CD4-positive, alpha-beta T cell treated with Interleukin-4 for 1 hour (primary cell): Measurements from ENCODE around the gene SPOCD1.

Experiments used
- DNase-seq, 2 donors: peaks; one replicate each; pipeline ENCODE4 v3.0.0-alpha.2; 2020 to 2022

Gene SPOCD1

DNA sequence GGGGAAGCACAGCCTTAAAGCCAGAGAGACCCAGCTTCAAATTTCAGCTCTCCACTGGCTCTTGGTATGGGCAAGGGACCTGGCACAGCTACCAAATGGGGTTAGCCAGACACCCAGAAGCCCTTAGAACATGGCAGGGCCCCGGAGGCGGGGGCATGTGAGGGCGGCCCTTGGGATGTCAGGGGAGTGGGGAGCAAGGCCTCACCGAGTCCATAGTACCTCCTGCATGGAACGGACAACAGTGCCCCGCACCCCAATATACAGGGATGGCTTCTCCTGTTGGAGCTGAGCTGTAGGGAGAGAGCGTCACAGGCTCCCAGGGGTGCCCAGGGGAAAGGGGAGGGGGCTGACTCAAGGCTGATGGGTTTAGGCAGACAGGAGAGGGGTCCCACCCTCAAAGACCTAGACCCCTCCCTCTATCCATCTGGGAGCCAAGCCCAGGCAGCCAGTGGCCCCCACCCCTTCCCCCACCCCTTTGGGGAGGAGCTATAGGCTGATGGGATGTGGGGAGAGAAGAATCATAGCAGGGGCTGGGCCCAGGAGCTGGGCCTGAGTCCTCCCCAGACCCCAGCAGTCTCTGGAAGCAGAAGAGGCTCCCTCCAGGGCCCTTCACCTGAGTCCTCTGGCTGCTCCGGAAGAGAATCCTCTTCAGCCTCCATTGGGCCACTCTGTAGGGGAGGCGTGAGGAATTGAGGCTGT lies 16.5 kb downstream of the SPOCD1 start:
- DNase-seq, result no peak

DNA sequence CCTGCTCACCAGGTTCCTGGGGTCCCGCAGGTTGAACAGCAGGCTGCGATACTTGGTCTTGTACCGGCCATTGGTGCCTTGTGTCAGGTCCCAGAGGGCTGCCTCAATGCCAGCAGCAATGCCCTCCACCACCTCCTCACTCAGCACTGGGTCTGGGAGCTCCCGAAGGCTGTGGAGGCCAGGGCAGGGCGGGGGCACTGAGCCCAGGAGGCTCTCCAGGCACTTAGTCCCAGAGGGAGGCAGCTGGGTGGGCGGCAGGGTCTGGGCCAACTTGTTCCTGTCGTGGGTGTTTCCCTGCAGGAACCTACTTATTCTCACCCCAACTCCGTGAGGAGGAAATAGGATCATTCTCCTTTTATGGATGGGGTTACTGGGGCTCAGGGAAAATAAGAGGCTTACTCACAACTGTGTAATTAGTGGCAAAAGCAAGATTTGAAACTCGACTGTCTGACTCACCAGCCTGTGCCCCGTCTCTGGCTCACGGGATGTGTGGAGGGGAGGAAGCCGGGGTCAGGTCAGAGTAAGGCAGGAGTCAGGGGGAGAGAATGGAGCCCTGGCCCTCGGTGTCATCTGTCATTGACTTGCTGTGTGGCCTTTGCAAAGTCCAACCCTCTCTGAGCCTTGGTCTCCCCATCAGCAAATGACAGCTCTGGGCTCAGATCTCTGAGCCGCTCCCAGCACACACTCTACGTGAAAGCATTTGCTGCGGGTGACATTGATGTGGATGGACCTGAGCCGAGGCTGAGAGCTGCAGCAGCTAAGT lies 17.2 kb downstream of the SPOCD1 start:
- no peak for DNase-seq

DNA sequence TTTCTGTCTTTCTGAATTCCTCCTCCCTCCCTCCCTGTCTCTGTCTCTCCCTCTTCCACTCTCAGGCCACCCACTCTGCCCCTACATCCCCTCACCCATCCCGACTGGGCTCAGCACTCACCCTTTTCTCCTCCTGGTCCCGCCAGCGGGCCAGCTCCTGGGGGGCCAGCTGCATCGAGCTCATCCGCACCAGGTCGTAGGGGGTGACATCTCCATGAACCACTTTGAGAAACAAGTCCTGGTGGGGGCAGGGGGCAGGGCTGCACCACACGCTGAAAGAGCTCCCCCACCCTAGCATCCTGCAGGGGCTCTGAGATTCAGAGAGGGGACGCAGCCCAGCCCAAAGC lies 17.8 kb downstream of the SPOCD1 start:
- no peak for DNase-seq

DNA sequence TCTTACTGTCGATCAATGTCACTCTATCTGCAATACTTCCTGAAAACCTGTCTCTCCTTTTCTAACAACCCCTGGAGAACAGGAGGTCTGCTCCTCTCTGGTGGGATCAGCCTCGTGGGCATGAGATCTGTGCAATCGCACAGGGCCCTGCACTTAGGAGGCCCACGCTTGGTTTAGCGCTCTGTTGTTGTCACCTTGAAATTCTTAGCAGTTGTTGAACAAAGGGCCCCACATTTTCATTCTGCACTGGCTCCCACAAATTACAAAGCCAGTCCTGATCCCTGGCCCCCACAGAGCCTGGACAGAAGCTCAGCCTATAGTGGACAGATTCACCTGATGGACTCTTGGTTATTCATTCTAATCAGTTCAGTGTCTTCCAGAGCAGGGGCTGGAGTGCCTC lies 18.6 kb downstream of the SPOCD1 start:
- no peak for DNase-seq

DNA sequence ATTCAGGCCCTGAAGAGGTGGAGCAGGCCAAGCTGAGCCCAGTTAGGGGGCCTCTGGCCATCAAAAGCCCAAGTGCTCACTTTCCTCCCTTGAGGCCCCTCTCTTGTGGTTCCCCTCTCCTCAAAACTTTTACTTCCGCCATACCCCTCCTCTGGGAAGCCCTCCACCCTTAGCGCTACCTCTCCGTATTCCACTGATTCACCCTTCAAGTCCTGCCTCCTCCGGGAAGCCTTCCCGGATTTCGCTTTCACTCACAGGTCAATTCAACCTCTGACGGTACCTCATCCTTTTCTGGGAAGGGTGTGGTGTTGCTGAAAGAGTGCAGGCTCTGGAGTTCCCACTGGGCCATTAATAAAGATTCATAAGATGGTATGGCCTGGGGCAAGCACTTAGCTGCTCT lies 19.1 kb downstream of the SPOCD1 start:
- DNase-seq, result no peak

DNA sequence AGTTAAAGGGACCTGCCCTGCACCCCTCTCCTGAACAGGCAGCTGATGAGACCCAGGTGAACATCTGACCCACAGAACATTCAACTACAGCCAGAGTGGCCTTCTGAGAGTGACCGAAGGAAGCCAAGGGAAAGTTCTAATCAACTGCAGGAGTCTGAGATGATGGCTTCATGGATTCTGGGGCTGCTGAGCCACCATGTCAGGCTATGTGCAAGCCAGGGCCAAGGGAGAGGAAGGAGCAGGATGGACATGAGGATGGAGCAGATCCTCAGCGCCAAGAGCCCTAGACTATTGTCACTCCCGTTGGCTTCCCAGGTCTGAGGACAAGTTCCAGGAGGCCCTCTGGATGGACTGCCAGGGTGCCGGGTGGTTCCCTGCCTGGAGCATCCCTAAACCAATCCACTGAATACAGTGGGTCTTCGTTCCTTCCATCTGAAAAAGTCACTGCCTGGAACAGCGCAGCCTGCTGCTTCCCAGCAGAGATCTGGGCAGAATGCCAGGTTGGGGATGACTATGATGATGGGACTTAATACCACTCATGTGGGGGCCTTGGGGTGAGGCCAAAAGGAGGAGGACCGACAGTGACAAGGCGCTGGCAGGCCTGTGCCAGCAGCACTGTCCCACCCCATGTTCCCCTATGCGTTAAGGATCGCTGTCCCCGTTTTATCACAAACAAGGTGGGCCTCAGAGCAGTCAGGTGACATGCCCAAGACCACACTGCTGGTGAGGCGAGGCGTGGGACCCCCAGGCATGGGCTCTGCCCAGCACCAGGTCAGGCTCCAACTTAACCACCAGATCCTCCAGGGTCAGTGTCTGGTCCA lies 19.8 kb downstream of the SPOCD1 start:
- no peak for DNase-seq

DNA sequence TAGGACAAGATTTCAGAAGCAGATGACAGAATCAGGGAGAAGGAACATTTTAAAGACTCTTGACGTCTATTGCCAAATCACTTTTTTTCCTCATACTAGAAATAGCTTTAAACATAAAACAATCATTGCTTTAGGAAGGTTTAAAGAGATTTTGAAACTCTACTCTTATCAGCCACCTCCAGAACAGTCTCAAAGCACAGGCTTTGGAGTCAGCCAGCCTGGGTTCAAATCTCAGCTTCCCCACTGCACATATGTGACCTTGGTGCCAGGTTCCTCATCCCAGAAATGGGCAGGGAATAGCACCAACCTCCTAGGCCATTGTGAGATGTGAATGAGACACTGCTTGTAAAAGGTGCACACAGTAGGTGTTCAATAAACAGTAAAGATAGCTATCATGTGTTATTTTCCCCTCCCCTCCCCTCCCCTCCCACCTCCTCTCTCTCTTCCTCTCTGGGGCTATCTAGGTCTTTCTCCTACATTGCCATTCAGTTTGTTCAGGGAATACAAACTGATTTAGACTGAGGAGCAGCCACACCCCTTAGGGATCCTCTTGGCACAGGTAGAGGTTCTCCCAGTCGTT lies 20.6 kb downstream of the SPOCD1 start:
- no peak for DNase-seq

DNA sequence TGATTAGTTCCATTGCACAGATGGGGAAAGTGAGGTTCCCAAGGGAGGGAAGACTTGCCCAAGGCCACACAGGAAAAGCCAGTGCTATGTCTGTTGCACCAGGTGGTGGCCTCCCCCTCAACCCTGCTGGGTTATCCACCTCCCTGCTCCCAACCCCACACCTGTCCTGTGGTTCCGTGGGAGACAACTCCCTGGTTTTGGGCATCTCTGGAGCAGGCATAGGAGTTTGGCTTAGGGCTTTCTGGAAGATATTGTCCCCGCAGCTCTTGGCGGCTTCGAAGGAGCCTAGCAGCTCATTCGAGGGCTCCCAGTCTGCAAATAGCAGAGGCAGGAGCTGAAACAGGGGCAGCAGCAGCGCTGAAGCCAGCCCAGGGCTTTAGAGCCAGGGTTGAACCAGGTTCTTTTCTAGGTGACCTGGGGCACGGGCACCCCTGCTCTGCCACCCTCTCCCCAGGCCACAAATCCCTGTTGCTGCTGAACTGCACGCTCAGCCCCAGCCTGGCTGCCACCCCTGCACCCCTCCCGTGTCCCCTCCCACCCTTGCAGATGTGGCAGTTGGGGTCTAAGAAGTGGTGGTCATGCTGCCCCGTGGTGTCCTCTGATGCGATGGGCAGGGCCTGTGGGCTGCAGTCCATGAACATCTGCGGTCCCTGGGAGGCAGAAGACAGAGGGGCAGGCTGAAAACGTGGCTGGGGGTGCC lies 22.1 kb downstream of the SPOCD1 start:
- DNase-seq, result no peak

DNA sequence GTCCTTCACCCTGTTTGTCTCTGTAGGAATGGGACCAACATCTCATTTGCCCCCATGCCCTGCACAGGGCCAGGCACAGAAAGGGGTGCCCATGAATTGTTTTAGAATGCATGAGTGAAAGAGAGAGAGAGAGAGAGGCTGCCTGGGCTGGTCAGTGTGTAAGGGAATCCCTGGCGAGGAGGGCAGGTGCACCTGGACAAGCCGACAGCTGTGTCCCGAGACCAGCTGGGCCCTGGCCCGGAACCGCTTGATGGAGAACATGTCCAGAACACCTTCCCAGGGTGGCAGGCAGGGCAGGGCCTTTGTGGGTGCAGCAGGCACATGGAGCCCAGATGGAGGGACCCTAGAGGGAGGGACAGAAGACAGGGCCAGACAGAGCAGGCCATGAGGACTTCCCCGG lies 22.7 kb downstream of the SPOCD1 start:
- DNase-seq, result no peak

DNA sequence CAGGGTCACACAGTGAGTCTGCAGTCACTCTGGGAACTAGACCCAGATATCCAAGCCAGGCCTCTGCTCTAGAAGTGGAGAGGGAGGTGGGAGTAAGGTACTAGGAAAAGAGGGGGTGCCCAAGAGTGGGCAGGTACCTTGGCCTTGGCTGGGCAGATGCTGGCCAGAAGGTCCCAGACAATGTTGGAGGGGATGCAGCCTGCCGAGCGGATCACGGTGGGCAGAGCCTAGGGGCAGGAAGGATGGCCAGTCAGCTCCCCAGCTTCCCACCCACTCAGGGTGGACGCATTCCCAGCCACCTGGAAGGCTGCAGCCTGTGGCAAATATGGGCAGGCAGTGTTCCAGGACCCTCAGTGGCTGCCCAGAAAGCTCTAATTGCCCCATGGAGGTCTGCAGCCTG lies 23.3 kb downstream of the SPOCD1 start:
- no peak for DNase-seq

DNA sequence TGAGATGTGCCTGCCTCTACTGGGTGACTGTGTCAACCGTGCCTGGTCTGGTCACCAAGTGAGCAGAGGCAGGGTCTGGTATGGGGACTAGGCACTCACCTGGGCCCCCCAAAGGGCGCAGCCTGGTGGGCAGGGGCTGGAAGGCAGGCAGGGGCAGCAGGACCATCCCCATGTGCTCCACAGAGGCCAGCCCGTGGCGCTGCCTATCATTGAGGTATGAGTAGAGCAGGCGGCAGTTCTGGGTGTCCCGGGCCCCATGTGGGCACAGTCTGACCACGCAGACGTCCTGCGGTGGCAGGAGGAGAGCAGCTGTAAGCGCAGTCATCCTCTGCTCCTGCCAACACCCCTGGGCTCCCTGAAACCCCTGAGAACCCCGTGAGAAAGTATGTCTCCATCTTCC lies 23.7 kb downstream of the SPOCD1 start:
- DNase-seq, result no peak

DNA sequence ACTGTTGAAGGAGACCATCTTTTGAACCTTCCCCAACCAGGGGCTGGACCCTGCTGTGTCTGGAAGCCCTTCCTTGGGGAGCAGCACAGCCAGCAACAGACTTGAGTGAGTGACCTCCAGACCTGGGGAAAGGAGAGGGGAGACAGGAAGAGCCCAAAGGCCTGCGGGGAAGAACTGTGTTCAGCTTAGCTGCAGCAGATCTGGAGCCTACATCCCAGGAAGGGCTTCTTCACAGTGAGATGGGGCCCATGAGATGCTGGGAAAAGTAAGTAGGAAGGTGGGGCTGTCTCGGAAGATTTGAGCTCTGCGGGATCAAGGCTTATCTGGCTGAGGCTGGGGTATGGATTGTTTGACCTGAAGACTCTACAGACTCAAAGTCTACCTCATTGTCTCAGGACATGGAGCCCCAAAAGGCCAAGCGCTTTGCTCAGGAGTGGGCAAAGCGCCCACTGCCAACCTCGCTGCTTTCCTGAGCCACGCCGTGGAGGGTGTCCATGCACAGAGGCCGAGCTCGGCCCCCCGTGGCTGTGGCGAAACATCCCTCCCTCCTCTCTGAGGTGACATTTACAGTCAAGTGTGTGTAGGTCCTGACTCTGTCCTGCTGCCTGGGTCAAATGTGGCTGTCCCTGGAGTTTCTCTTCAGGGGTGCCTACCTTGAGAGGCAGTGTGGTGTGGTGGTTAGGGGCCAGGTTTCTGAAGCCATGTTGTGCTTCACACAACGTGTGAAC lies 24.5 kb downstream of the SPOCD1 start:
- no peak for DNase-seq

DNA sequence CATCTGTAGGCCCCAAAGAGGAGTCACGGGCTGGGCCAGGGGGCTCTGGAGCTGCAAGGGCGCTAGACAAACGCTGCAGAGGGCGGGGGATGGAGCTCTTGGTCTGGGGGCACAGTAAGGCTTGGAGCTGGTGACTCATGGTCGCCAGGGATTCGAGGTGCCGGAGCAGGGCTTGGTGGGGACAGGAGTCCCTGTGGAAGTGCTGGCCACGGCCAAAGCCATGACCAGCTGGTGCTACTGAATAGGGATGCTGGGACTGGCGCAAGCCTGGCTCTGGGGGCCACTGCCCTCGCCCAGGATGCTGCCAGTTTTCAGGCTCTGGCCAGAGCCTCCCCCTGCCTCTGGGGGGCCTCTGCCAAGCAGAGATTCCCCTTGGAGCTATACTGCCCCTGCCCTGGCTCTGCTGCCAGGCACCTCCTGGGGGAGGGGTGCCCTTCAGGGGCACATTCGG lies 25.2 kb downstream of the SPOCD1 start:
- DNase-seq, result no peak

DNA sequence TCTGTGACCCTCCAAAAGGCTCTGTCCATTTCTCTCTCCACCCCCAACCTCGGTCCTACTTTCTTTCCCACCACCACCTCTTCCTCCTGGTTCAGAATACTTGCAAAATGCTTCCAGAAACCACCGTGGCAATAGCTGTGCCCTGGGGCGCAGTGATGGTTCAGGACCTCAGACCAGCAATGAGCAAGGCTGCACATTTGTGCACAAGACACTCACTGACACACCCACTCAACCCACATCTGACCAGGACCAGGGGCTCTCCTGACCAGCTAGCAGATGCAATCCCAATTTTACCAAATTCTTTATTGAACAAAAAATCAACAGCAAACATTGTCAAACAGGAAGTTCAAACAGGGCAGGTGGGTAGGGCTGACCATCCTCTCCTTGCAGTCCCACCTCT lies 25.7 kb downstream of the SPOCD1 start:
- no peak for DNase-seq

DNA sequence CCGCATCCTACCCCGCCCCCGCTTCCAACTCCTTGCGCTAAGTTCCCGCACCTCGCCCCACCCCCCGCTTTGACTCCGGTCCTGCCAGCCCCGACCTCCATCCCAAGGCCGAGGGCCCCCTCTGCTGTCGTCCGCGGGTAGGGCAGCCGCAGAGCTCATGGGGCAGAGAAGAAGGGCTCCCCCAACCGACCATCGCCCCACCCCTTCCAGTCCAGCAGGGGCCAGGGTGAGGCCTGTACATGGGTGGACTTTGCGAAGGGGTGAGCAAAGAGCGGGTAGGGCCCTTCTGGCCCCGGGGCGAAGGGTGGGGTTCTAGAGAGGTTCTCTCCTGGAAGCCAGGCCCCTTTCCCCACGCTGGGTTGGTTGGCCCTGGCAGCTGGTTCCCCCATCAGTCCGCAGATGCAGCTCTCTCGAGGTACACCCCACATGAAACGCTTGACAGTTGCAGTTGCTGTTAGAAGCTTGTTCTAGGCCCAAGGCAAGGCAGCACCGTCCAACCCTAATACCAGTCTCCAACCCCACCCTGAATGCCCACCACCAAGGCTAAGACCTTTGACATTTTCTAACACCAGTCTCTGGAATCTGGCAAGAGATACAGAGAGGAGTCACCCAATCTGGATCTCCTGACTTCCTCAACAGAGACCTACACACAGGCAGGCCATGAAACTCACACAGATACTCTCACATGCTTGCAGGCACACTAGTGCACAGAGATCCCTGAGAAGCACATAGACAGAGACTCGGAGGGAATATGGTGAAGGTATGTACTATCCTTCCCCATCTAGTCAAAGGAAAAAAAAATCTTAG lies 26.4 kb downstream of the SPOCD1 start:
- DNase-seq, result peak; percentile 93 to 94

DNA sequence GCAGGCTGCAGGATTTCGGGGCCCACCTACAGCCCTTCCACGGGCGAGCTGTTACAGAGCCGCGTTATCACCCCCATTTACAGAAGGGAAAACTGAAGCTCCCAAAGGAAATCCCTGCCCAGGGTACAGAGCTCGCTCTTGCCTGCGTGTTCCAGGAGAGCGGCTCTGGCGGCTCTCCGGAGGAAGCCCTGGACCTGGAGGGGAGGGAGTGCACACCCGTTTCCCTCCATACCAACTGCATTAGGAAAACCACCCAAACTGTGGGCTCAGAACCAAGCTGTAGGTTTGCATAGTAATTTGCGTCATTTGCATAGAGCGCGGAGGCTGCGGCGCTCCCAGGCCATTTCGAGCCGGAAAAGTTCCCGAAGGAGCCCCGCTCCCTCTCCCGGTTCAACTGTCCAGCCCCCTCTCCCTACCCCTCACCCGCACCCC lies 27.0 kb downstream of the SPOCD1 start:
- DNase-seq, result no peak

DNA sequence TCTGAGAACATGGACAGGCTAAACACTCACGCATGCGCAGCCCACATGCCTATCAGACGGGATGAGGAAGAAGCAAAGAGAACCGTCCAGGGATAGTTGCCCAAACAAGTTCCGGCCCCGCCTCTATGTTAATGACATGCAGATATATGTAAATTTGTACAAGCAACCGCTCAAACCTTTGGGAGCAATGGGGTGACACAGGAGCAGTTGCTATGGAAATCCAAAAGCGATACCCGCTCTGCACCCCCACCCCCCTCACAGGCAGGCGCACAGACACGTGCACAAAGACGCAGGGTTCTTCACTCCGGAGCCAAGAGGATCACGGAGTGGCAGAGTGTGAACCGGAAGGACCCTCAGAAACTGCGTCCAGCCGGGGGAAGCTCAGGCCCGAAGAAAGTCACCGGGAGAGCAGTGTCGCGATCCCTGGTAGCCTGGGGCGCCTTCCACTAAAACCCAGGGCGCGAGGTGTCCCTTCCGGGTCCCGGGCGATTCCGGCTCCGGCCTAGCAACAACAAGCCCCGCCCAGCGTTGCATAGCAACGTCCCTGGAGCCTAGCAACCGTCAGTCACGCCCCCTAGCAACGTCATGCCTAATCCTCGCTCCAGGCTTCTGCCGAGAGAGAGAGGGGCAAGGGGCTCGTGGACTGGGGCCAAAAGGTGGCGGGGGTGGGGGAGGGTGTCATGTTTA lies 27.5 kb downstream of the SPOCD1 start:
- peak; percentile 92 for DNase-seq

DNA sequence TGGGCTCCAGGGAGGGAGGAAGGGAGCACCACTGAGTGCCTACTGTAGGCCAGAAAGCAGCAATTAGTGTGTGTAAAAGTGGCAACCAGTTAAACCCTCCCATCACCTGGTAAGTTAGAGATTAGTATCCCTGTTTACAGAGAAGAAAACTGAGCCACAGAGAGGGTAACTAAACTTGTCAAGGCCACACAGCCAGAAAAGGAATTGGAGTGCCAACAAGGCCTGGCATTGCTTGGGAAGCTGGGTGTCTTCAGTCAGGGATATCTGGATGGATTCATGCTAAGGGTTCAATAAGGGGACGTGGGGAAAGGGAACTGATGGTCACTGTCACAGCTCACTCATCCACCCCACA lies 28.1 kb downstream of the SPOCD1 start:
- DNase-seq, result no peak

DNA sequence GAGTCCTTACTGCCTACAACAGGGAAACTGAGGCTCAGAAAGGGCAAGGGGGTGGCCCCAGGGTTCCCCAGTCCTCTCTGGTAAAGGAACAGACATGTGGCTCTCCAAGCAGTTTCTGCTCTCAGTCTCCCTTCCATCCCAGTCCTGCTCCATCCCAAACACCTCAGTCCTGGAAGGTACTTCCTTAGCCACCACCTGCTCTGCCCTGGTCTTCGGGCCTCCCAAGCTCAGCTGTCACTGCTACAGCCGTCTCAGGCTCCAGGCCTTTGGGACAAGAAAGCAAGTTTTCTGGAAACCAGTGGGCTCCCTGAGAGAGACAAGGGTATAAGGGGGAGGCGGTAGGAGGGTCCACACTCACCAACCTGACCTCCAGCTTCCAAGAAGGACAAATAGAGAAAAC lies 28.6 kb downstream of the SPOCD1 start:
- peak in 1 of 2 donors; percentile 6 for DNase-seq

DNA sequence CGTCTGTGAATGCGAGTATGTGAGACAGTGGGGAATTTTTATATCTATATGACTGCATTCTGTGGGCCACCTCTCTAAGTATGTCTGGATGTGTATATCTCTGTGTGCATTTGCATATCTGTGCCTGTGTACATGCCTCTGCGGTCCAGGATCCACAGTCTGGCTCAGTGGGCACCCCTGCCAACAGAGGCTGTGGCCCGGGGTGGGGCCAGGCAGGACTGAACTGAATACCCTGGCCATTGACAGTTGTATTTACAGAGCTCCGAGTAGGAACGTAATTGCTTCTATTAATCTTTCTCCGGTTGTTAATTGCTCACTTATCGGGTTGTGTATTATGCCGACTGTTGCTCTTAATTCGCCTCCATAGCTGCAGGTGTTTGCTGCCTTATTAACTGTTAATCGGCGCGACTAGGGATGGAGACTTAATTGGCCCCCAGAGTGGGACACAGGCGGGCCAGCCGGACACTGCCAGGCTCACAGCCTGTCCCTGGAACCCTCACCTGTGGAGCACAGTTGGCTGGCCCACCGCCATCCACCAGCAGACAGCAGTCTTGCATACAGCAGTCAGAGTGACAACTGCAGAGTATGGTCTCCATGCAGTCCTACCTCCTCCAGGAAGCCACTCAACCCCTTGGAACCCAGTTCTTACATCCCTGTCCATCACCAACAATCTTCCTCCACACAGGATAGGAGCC lies 29.3 kb downstream of the SPOCD1 start:
- DNase-seq, result peak in 1 of 2 donors; percentile 8
